Stimulated activated CD4-positive, alpha-beta T cell treated with anti-CD3 and anti-CD28 coated beads, TNF-alpha, amount 100 ng/mL, for 48 hours (primary cell): ENCODE measurements around the gene EXO5.
"Not testable (repeated sequence)": the region's sequence is repeated elsewhere in the genome, so short reads cannot be mapped to it uniquely, and the experiment has no call there.

Experiments
- DNase-seq, 3 donors: peaks; one replicate each; pipeline ENCODE4 v3.0.0-alpha.2; 2020; ENCODE audit warnings: low read depth in 3 of 3

EXO5 gene

DNA sequence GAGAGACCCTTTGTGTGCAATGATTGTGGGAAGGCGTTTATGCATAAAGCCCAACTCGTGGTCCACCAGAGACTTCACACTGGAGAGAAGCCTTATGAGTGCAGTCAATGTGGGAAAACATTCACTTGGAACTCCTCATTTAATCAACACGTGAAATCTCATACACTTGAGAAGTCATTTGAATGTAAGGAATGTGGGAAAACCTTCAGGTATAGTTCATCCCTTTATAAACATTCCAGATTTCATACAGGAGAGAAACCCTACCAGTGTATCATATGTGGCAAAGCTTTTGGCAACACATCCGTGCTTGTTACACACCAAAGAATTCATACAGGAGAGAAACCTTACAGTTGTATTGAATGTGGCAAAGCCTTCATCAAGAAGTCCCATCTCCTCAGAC is 38.4 kb downstream of the EXO5 start:
- no peak for DNase-seq

DNA sequence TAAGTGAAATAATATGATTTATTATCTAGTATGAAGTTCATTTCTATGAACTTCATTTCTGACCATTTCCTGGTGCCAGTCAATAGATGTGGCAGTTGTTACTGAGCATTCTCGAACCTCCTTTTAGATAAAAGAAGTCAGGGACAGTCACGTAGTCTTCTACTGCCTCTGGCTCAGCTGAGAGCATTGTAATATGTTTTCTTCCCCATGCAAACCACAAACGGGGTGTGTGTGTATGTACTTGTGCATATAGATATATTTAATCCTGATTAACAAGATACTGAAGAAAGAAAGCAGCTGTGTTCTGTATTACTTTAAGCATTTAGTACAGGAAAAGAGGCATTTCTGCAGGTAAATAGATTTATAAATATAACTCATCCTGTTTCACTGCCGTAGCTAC is 44.5 kb downstream of the EXO5 start:
- no peak for DNase-seq

DNA sequence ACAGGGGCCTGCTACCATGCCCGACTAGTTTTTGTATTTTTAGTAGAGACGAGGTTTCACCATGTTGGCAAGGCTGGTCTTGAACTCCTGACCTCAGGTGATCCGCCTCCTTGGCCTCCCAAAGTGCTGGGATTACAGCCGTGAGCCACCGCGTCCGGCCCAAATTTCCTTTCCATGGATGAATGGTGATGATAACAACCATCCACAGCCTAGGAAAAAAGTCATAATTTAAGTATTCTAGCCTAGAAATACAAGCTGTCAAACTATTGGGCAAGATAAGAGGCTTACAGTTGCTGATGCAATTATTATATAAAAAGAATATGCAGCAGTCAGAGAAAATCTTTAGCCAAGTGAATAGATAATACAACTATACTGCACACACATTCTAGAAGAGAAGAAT is 46.2 kb downstream of the EXO5 start:
- not testable (repeated sequence) for DNase-seq

DNA sequence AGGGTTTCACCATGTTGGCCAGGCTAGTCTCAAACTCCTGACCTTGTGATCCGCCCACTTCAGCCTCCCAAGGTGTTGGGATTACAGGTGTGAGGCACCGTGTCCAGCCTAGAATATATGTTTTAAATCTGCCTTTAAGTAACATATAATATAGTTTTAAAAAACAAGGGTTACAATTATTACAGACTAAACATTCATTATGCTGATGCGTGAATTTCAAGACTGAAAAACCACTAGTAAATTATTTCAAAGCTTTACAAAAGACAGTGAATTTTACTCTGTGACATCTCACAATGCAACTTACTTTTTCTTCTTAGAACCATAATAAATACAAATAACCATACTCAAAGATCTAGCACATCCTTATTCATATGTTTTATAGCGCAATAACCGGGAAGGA is 47.6 kb downstream of the EXO5 start:
- no peak for DNase-seq

DNA sequence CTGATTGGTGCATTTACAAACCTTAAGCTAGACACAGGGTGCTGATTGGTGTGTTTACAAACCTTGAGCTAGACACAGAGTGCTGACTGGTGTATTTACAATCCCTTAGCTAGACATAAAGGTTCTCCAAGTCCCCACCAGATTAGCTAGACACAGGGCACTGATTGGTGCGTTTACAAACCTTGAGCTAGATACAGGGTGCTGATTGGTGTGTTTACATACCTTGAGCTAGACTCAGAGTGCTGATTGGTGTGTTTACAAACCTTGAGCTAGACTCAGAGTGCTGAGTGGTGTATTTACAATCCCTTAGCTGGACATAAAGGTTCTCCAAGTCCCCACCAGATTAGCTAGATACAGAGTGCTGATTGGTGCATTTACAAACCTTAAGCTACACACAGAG is 49.7 kb downstream of the EXO5 start:
- not testable (repeated sequence) for DNase-seq

DNA sequence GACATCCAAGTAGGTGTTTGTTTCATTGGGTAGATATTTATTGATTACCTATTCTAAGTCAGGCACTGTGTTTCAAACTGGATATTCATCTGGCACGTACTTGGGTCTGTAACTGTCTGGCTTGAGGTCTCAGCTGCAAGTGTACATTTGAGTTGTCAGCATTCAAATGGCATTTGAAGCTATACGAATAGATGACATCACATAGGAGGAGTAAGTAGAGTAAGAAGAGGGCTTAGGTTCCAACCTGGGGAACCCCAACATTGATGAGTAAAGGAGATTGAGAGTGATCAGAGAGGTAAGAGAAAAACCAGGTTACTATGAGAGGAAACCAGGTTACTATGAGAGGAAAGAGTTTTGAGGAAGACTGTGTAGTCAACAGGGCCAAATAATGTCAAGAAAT is 53.6 kb downstream of the EXO5 start:
- DNase-seq, result no peak

DNA sequence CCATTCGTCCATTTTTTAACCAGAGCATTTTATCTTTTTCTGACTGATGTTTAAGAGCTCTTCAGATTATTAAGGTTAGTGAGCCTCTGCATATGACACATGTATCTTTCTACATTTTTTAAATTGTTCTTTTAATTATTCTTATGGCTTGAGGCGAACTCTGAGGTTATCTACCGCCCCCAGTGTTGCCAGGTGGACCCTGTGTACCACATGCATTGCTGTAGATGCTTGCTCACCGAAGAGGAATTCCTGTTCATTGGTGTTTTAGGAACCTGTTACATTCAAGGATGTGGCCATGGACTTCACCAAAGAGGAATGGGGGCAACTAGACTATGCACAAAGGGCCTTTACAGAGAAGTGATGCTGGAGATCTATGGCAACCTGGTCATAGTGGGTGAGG is 54.7 kb downstream of the EXO5 start:
- DNase-seq, result no peak

DNA sequence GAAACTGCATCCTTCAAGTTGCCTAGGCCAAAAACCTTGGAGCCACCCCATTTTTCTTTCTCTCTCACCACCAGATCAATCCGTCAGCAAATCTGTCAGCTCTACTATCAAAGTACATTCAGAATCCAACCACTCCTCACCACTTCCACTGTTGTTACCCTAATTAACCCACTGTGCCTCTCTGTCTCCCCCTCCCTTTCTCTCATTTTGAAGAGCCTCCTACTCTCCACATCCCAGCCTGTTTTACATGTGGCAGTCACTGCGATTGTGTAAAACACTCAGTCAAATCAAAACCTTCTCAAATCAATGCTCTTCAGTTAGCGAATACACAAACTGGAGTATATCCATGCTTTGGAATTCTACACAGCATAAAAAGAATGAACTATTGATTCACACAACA is 55.9 kb downstream of the EXO5 start:
- DNase-seq, result no peak

DNA sequence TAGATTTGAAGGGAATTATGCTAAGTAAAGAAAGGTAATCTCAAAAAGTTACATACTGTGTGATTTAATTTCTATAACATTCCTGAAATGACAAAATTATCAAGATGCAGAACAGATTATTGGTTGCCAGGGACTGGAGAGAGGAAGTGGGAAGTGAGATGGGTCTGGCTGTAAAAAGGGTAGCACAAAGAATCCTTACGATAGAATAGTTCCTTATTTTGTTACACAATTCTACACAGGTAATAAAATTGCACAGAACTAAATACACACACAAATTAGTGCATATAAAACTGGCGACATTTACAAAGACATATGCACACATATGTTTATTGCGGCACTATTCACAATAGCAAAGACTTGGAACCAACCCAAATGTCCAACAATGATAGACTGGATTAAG is 56.3 kb downstream of the EXO5 start:
- no peak for DNase-seq
